ENCODE results near the gene CAMLG.
A peak's percentile ranks its signal among the peaks of the same experiment; 100 is the strongest.

Gene CAMLG

DNA sequence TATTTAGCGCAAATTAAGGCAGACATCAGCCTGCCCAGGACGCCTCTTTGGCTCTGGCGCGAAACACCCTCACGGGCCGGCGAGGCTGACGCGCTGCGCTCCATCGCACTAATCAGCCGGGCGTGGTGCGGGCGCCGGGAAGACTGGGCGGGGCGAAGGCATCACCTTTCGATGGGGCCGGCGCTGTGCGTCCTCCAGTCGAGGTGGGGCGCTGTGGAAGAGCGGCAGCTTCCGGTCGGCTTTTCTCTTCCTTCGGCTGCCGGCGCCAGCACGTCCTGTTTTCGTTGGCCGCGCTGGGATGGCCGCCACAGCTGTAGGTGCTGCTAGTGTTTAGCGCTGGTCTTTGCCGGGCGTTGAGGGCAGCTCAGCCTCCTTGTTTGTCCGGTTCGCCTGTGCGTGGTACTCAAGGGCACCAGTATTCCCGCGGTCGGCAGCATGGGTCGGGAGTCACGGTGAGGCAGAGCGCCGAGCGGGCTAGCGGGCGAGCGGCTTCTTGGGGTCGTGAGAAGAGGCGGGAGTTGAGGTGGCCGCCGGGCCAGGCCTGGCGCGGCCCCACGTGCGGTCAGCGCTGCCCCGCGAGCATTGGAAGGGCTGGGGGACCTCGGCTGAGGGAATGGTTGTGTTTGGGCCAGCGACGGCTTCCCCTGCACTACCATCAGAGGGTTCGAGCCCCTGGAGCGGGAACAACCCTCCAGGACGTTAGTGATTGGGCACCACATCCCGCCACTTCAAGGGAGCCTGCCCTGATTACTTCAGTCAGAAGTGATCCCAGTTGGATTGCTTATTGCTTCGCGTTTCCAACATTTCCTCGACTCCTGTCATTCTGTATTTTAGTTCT lies 20.4 kb downstream of the CAMLG start, which contains the start of gene DDX46 (continued):
- TF ChIP-seq, protein P1, sequence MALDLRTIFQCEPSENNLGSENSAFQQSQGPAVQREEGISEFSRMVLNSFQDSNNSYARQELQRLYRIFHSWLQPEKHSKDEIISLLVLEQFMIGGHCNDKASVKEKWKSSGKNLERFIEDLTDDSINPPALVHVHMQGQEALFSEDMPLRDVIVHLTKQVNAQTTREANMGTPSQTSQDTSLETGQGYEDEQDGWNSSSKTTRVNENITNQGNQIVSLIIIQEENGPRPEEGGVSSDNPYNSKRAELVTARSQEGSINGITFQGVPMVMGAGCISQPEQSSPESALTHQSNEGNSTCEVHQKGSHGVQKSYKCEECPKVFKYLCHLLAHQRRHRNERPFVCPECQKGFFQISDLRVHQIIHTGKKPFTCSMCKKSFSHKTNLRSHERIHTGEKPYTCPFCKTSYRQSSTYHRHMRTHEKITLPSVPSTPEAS (tag by site-specific recombination; IDR thresholded peaks at IDR 0.05), result no peak
- TF ChIP-seq KLF7 (tag by site-specific recombination; IDR thresholded peaks at IDR 0.05; ENCODE audit: borderline replicate concordance) (peak; percentile 82; the same call in 1 of the 2 replicates), ZNF785 (tag by site-specific recombination; IDR thresholded peaks at IDR 0.05) (no peak), ZNF335 (tag by site-specific recombination; conservative IDR thresholded peaks at IDR 0.05) (peak; percentile 90), ZNF623 (tag by site-specific recombination; IDR thresholded peaks at IDR 0.05) (no peak), ZNF529 (tag by site-specific recombination; IDR thresholded peaks at IDR 0.05; ENCODE audit: insufficient replicate concordance) (no peak), RBAK (tag by site-specific recombination; IDR thresholded peaks at IDR 0.05) (no peak), HOXA7 (CRISPR knock-in tag; IDR thresholded peaks at IDR 0.05; ENCODE audit: borderline replicate concordance) (no peak), ZNF157 (tag by site-specific recombination; IDR thresholded peaks at IDR 0.05) (no peak), SALL2 (tag by site-specific recombination; IDR thresholded peaks at IDR 0.05; ENCODE audit: borderline replicate concordance) (no peak), REST (tag by site-specific recombination; IDR thresholded peaks at IDR 0.05) (peak; percentile 31; the same call in 1 of the 2 replicates), ZNF560 (tag by site-specific recombination; IDR thresholded peaks at IDR 0.05; ENCODE audit: borderline replicate concordance) (no peak), ZNF561 (tag by site-specific recombination; IDR thresholded peaks at IDR 0.05; ENCODE audit: borderline replicate concordance) (peak; percentile 75), AEBP2 (tag by site-specific recombination; IDR thresholded peaks at IDR 0.05; ENCODE audit: borderline replicate concordance) (no peak), ZNF366 (tag by site-specific recombination; conservative IDR thresholded peaks at IDR 0.05) (peak; percentile 75), ZNF571 (tag by site-specific recombination; IDR thresholded peaks at IDR 0.05) (no peak), ZNF354C (tag by site-specific recombination; IDR thresholded peaks at IDR 0.05; ENCODE audit: borderline replicate concordance, low read depth) (no peak)
- TF ChIP-seq, protein P2, sequence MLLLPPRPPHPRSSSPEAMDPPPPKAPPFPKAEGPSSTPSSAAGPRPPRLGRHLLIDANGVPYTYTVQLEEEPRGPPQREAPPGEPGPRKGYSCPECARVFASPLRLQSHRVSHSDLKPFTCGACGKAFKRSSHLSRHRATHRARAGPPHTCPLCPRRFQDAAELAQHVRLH (tag by site-specific recombination; IDR thresholded peaks at IDR 0.05), result 0 out of 2 replicates have a peak, but pooled peaks have one; percentile 24
- TF ChIP-seq, protein P3, sequence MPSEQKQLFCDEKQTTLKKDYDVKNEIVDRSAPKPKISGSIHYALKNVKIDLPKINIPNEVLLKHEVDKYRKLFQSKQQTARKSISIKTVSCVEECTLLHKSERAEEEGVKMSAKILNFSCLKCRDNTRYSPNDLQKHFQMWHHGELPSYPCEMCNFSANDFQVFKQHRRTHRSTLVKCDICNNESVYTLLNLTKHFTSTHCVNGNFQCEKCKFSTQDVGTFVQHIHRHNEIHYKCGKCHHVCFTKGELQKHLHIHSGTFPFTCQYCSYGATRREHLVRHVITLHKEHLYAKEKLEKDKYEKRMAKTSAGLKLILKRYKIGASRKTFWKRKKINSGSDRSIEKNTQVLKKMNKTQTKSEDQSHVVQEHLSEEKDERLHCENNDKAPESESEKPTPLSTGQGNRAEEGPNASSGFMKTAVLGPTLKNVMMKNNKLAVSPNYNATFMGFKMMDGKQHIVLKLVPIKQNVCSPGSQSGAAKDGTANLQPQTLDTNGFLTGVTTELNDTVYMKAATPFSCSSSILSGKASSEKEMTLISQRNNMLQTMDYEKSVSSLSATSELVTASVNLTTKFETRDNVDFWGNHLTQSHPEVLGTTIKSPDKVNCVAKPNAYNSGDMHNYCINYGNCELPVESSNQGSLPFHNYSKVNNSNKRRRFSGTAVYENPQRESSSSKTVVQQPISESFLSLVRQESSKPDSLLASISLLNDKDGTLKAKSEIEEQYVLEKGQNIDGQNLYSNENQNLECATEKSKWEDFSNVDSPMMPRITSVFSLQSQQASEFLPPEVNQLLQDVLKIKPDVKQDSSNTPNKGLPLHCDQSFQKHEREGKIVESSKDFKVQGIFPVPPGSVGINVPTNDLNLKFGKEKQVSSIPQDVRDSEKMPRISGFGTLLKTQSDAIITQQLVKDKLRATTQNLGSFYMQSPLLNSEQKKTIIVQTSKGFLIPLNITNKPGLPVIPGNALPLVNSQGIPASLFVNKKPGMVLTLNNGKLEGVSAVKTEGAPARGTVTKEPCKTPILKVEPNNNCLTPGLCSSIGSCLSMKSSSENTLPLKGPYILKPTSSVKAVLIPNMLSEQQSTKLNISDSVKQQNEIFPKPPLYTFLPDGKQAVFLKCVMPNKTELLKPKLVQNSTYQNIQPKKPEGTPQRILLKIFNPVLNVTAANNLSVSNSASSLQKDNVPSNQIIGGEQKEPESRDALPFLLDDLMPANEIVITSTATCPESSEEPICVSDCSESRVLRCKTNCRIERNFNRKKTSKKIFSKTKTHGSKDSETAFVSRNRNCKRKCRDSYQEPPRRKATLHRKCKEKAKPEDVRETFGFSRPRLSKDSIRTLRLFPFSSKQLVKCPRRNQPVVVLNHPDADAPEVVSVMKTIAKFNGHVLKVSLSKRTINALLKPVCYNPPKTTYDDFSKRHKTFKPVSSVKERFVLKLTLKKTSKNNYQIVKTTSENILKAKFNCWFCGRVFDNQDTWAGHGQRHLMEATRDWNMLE (tag by site-specific recombination; conservative IDR thresholded peaks at IDR 0.05; ENCODE audit: low read depth), result peak; percentile 89
- TF ChIP-seq, protein P4, sequence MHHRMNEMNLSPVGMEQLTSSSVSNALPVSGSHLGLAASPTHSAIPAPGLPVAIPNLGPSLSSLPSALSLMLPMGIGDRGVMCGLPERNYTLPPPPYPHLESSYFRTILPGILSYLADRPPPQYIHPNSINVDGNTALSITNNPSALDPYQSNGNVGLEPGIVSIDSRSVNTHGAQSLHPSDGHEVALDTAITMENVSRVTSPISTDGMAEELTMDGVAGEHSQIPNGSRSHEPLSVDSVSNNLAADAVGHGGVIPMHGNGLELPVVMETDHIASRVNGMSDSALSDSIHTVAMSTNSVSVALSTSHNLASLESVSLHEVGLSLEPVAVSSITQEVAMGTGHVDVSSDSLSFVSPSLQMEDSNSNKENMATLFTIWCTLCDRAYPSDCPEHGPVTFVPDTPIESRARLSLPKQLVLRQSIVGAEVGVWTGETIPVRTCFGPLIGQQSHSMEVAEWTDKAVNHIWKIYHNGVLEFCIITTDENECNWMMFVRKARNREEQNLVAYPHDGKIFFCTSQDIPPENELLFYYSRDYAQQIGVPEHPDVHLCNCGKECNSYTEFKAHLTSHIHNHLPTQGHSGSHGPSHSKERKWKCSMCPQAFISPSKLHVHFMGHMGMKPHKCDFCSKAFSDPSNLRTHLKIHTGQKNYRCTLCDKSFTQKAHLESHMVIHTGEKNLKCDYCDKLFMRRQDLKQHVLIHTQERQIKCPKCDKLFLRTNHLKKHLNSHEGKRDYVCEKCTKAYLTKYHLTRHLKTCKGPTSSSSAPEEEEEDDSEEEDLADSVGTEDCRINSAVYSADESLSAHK (tag by site-specific recombination; IDR thresholded peaks at IDR 0.05), result no peak
- TF ChIP-seq, protein P5, sequence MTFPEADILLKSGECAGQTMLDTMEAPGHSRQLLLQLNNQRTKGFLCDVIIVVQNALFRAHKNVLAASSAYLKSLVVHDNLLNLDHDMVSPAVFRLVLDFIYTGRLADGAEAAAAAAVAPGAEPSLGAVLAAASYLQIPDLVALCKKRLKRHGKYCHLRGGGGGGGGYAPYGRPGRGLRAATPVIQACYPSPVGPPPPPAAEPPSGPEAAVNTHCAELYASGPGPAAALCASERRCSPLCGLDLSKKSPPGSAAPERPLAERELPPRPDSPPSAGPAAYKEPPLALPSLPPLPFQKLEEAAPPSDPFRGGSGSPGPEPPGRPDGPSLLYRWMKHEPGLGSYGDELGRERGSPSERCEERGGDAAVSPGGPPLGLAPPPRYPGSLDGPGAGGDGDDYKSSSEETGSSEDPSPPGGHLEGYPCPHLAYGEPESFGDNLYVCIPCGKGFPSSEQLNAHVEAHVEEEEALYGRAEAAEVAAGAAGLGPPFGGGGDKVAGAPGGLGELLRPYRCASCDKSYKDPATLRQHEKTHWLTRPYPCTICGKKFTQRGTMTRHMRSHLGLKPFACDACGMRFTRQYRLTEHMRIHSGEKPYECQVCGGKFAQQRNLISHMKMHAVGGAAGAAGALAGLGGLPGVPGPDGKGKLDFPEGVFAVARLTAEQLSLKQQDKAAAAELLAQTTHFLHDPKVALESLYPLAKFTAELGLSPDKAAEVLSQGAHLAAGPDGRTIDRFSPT (tag by site-specific recombination; IDR thresholded peaks at IDR 0.05), result no peak; the same call in 1 of the 2 replicates
